Breast epithelium (tissue), 4 donors: Measurements from ENCODE around the gene PNPLA8. TPM values are rescaled to one million over a fixed set of nuclear protein-coding genes. Genes with fewer than 3 reads are reported as not detected.

Experiments
- DNase-seq, 2 donors: peaks; one replicate each; pipeline ENCODE4 v3.0.0-alpha.2; 2019; ENCODE audit warnings: low spot score in 2 of 2
- H3K27ac ChIP-seq, 2 donors: fragments of 200-600 bp; sonication (generic) in 1 of 2; one replicate each; pipeline ENCODE4 v1.5.1; 2016 to 2019; ENCODE audit warnings: mild to moderate bottlenecking in 1 of 2
- H3K27me3 ChIP-seq, 2 donors: fragments of 200-600 bp; sonication (generic) in 1 of 2; one replicate each; pipeline versions ENCODE4 v1.5.1 to v1.6.0; 2017 to 2019; ENCODE audit warnings: control low read depth in 1 of 2, mild to moderate bottlenecking in 1 of 2
- H3K36me3 ChIP-seq: fragments of 200-600 bp; one replicate; pipeline ENCODE4 v1.5.1; 2019
- H3K4me1 ChIP-seq, 2 donors: fragments of 200-600 bp; sonication (generic); one replicate each; pipeline ENCODE4 v1.5.1; 2016 to 2019; ENCODE audit warnings: control low read depth in 1 of 2
- H3K4me3 ChIP-seq, 3 donors: fragments of 200-600 bp; sonication (generic); 1 replicate in 2 of 3; 2 replicates in 1 of 3; pipeline ENCODE4 v1.5.1; 2016 to 2019; ENCODE audit warnings: mild to moderate bottlenecking in 3 of 3, moderate library complexity in 2 of 3
- H3K9me3 ChIP-seq, 2 donors: fragments of 200-600 bp; sonication (generic) in 1 of 2; one replicate each; pipeline ENCODE4 v1.5.1; 2016 to 2019; ENCODE audit warnings: control low read depth in 1 of 2
- CTCF ChIP-seq, 3 donors: fragments of 450-650 bp; IDR thresholded peaks; one replicate each; pipeline ENCODE4 v1.5.1; 2016 to 2017; ENCODE audit warnings: antibody characterized with exemption in 3 of 3, mild to moderate bottlenecking in 3 of 3, moderate library complexity in 3 of 3
- POLR2A ChIP-seq: fragments of 450-650 bp; IDR thresholded peaks from one replicate; pipeline ENCODE4 v1.6.1; 2016; ENCODE audit warnings: antibody characterized with exemption, mild to moderate bottlenecking, moderate library complexity
- POLR2AphosphoS5 ChIP-seq, 3 donors: sonication (generic); formaldehyde crosslinking; IDR thresholded peaks; one replicate each; pipeline ENCODE4 v1.6.1; 2017; ENCODE audit warnings: antibody characterized with exemption in 3 of 3
- intact Hi-C: fragments of 100-400 bp; cut with DNase I; formaldehyde crosslinking; loops from one replicate; pipeline ENCODE4 v1.15.1; 2023; ENCODE audit warnings: low total_unique reads
- total RNA-seq, 3 donors: library from RNA; depleted of rRNA; stranded (reverse); fragments of >200 nt; gene quantifications; one replicate each; pipeline ENCODE4 v1.1.0, GENCODE V29; 2016

The PNPLA8 gene
- total RNA-seq, 3 donors from 2014 or later = 36.1 to 48.6 (median 48.5) TPM

- no peak overlapping the region for H3K4me3 ChIP-seq
- H3K9me3 ChIP-seq = no peaks in the 10 kb centered on the region
- H3K27ac ChIP-seq = no peak overlapping the region
- no peak for TF ChIP-seq POLR2A
- TF ChIP-seq POLR2AphosphoS5 (IDR thresholded peaks at IDR 0.05) = no peak
- no peak for TF ChIP-seq CTCF (IDR thresholded peaks at IDR 0.05)
- H3K36me3 ChIP-seq = no peaks in the 10 kb centered on the region
- intact Hi-C loops = no loop called here
- no peaks in the 10 kb centered on the region for H3K27me3 ChIP-seq
- H3K4me1 ChIP-seq = no peaks in the 10 kb centered on the region
- no peak for DNase-seq
Observed at GRCh38 chr7:108421720-108422331, 104.1 kb downstream of the PNPLA8 start.

Other genes starting within 250 kb of the PNPLA8 start
- 10 to 100 TPM in 1 of 3 donors, 1 to 10 TPM in 2; 3.3 to 62.4 (median 4.2) TPM for gene NRCAM, start 69.7 kb downstream of the PNPLA8 start, total RNA-seq
- 10 to 100 TPM; 19.4 to 35.6 (median 24.6) TPM for gene THAP5, start 43.6 kb upstream of the PNPLA8 start, total RNA-seq
- 10 to 100 TPM; 36.3 to 51.2 (median 41.0) TPM for gene DNAJB9, start 43.7 kb upstream of the PNPLA8 start, total RNA-seq